Right lung (tissue), 5 donors: Measurements from ENCODE around the gene NAGLU. TPM values are rescaled to one million over a fixed set of nuclear protein-coding genes. Genes with fewer than 3 reads are reported as not detected.
"Not testable (repeated sequence)": the region's sequence is repeated elsewhere in the genome, so short reads cannot be mapped to it uniquely, and the experiment has no call there.

Experiments
- DNase-seq, 2 donors: peaks; one replicate each; pipeline ENCODE4 v3.0.0-alpha.2; 2013
- polyA plus RNA-seq, 5 donors: library from polyadenylated mRNA; unstranded; fragments of 120-200 nt; gene quantifications; one replicate each; pipeline versions ENCODE4 v1.2.1 to v1.2.3, GENCODE V29; 2013; ENCODE audit warnings: inconsistent platforms in 1 of 5, low replicate concordance in 1 of 5; ENCODE audit not compliant: insufficient read length in 5 of 5, insufficient read depth in 1 of 5

Gene NAGLU
- polyA plus RNA-seq, 5 donors, result 9.8 to 19.2 (median 14.4) TPM

DNA sequence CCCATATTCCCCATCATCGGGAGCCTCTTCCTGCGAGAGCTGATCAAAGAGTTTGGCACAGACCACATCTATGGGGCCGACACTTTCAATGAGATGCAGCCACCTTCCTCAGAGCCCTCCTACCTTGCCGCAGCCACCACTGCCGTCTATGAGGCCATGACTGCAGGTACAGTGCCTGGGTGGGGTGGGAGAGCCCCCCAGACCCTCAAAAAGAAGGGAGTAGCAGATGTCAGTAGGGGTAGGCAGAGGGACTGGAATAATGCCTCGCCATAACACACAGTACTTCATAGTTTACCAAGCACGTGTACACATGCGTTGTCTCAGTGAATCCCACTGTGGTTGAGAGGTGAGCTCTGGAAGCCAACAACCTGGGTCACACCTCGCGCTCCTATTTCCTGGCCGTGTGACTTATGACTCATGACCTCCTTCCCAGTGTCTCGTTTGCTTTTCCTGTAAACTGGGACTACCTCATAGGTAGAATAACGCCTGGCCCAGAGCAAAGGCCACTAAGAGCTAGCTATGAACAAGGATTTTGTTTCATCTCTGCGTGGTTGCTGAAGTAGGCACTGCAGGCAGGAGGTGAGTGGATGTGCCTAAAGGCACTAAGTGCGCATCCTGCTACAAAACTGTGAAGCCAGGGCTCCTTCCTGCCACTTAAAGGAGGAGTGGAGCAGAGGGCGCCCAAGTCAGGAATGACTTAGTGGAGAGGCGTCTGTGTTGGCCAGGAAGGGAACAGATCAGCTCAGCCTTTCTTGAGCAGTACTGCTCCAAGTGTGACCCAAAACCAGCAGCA, 5.2 kb downstream of the NAGLU start:
- DNase-seq, result no peak

GRCh38 chr17:42543190-42544079, 7.4 kb downstream of the NAGLU start:
- no peak for DNase-seq

- no peak for DNase-seq
These were observed 8.8 kb downstream of the NAGLU start for GRCh38 chr17:42544874-42545283.

GRCh38 chr17:42545755-42546505, 9.9 kb downstream of the NAGLU start:
- not testable (repeated sequence) for DNase-seq

GRCh38 chr17:42547001-42547461, 11.0 kb downstream of the NAGLU start:
- no peak for DNase-seq

- DNase-seq, result no peak
These were observed 11.6 kb downstream of the NAGLU start for GRCh38 chr17:42547698-42548069.

- DNase-seq, result no peak
These were observed 12.2 kb downstream of the NAGLU start for GRCh38 chr17:42548070-42548837.

DNA sequence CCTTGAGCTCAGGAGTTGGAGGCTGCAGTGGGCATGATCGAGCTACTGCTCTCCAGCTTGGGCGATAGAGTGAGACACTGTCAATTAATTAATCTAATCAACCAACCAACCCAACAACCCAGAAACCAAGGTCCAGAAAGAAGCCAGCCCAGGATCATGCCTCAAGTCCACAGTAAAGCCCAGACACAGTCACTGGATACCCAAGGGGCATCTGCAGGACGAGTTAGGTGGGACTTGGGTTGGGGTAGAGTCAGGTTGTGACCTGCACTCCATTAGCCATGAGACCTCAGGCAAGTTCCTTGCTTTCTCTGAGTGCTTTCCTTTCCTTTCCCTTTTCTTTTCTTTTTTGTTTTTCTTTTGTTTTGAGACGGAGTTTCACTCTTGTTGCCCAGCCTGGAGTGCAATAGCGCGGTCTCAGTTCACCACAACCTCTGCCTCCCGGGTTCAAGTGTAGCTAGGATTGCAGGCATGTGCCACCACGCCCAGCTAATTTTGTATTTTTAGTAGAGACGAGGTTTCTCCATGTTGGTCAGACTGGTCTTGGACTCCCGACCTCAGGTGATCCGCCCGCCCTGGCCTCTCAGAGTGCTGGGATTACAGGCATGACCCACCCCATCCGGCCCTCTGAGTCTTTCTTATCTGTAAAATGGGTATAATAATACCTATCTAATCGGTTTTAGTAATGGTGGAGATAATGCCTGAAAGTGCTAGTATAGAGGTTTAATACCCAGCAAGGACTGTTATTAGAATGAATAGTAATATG, 13.1 kb downstream of the NAGLU start:
- no peak for DNase-seq

GRCh38 chr17:42552736-42553135, 16.7 kb downstream of the NAGLU start, which contains the start of gene HSD17B1:
TSS of gene HSD17B1 (plus strand) at chr17:42552923. CDS start at chr17:42552934, 11 bp downstream.
- not testable (repeated sequence) for DNase-seq

DNA sequence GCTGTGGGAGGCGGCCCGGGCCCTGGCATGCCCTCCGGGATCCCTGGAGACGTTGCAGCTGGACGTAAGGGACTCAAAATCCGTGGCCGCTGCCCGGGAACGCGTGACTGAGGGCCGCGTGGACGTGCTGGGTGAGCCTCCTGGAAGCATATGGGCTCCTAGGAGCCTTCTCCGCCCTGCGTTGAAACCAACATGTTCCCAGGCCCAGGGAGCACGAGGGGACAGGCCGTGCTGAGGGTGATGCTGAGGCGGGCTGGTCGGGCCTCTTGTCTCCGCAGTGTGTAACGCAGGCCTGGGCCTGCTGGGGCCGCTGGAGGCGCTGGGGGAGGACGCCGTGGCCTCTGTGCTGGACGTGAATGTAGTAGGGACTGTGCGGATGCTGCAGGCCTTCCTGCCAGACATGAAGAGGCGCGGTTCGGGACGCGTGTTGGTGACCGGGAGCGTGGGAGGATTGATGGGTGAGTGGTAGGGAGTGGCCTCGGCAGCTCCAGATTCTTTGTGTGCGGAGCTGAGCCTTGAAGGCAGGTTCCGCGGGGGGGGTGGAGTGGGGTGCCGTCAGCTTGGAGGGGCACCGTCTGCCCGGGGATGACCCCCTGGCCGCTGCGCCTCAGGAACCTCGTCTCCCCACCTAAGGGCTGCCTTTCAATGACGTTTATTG, 17.2 kb downstream of the NAGLU start:
- no peak for DNase-seq

DNA sequence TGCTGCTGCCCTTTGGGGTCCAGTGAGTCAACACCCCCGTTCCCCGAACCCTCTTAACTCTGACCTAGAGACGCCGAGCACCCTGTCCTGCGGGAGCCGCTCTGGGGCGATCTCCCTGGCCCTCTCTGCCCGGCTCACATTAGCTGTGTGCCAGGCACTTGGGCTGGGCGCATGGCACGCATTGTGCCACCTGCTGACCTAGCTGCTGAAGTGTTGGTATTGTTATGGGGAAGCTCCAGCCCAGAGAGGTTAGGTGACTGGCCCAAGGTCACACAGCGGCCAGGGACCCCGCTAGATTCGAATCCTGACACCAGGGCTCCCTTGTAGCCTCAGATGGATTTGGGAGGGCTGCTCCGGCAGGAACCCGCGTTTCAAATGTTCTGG, 17.8 kb downstream of the NAGLU start:
- no peak for DNase-seq

GRCh38 chr17:42554250-42555121, 18.4 kb downstream of the NAGLU start:
- DNase-seq, result peak; percentile 86 to 88

DNA sequence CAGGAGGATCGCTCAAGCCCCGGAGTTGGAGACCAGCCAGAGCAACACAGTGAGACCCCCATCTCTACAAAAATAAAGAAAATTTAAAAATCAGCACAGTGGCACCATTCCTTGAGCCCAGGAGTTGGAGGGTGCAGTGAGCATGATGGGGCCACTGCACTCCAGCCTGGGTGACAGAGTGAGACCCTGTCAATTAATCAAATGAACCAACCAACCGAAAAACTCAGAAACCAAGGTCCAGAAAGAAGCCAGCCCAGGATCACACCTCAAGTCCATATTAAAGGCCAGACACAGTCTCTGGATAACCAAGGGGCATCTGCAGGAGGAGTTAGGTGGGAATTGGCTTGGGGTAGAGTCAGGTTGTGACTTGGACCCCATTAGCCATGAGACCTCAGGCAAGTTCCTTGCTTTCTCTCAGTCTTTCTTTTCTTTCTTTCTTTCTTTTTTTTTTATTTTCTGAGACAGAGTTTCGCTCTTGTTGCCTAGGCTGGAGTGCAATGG, 19.1 kb downstream of the NAGLU start:
- no peak for DNase-seq

GRCh38 chr17:42555961-42556617, 20.0 kb downstream of the NAGLU start:
- DNase-seq, result not testable (repeated sequence)

GRCh38 chr17:42559075-42559474, 23.0 kb downstream of the NAGLU start:
- no peak for DNase-seq

- DNase-seq, result no peak
These were observed 24.2 kb downstream of the NAGLU start for GRCh38 chr17:42560246-42560645.

- peak; percentile 94 to 96 for DNase-seq
These were observed 25.9 kb downstream of the NAGLU start, which contains the start of gene COASY for GRCh38 chr17:42561897-42562387. TSS of gene COASY (plus strand) at chr17:42562148. CDS start at chr17:42562623, 475 bp downstream.
